Stomach smooth muscle (tissue), 2 donors: Measurements from ENCODE around the gene C6orf118.

Experiments
- H3K27ac ChIP-seq: one replicate; pipeline ENCODE4 v1.7.0; 2013; ENCODE audit warnings: mild to moderate bottlenecking, low read length, inconsistent platforms
- H3K27me3 ChIP-seq, 2 donors: one replicate each; pipeline ENCODE4 v1.7.0; 2013; ENCODE audit warnings: low read length in 2 of 2; ENCODE audit not compliant: insufficient read depth in 2 of 2, control insufficient read depth in 1 of 2
- H3K36me3 ChIP-seq, 2 donors: one replicate each; pipeline ENCODE4 v1.7.0; 2013; ENCODE audit warnings: low read length in 2 of 2; ENCODE audit not compliant: control insufficient read depth in 2 of 2, insufficient read depth in 2 of 2
- H3K4me1 ChIP-seq: one replicate; pipeline ENCODE4 v1.7.0; 2013; ENCODE audit warnings: low read length; ENCODE audit not compliant: control insufficient read depth, insufficient read depth
- H3K4me3 ChIP-seq, 2 donors: one replicate each; pipeline ENCODE4 v1.7.0; 2013; ENCODE audit warnings: low read length in 2 of 2
- H3K9ac ChIP-seq, 2 donors: one replicate each; pipeline ENCODE4 v1.7.0; 2013; ENCODE audit warnings: low read length in 2 of 2, mild to moderate bottlenecking in 1 of 2
- H3K9me3 ChIP-seq, 2 donors: one replicate each; pipeline ENCODE4 v1.7.0; 2013; ENCODE audit warnings: low read length in 2 of 2; ENCODE audit not compliant: control insufficient read depth in 2 of 2
- donor health status: healthy.
- donor health status: Pancreatic carcinoma.

Gene C6orf118

DNA sequence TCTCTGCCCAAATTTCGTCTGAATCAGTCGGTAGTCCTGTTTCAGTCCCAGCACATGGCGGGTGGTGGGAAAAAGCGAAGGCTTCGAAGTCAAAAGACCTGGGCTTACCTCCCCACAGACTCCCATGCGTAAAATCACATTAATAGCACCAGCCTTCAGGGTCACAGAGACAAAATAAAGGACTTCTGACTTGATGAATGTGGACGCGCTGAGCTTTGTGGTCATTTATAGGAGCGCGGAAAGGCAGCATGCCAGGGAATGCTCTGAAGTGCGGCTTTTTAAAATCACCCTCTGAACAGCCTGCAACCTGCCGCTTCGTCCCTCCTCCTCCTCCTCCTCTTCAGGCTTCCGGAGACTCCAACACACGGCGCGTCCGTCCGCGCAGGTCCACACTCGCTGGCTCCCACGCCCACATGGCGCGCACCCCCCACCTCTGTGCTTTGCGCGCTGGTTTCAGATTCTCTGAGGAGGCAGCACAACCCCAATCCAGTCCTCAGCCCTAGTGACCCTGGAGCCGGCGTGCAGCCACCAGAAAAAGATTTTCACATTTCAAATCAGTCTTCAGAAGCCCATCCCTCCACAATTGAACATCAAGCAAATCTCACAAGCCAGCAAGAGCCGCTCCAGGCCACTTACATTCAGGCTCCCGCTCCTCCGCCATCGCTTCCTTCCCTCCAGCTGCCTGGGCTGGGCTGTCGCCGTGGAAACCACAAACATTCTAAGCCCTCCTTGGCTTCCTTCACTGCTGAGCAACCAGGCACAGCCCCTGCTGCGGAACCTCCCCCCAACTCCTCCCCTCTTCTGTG lies at the start of gene C6orf118:
TSS of gene C6orf118 (minus strand) at position 680 of the 806 bp plus-strand sequence. CDS start at position 661, 19 bp downstream.
- Histone ChIP-seq H3K9me3 (peaks cover 0 to 2% of the 10 kb centered on the region in 2 donors), H3K27me3 (no peaks in the 10 kb centered on the region), H3K27ac (no peak within 1 kb of the TSS), H3K4me1 (peaks cover 8% of the 10 kb centered on the region), H3K36me3 (no peaks in the 10 kb centered on the region), H3K4me3 (peak within 1 kb of the TSS; percentile 68 to 74), H3K9ac (peak within 1 kb of the TSS in 1 of 2 donors; percentile 5)

GRCh38 chr6:165345700-165346099 lies 36.3 kb upstream of the C6orf118 start:
- no peak overlapping the region for H3K27ac ChIP-seq
- H3K4me1 ChIP-seq: no peaks in the 10 kb centered on the region
- H3K9ac ChIP-seq: no peak overlapping the region
- no peaks in the 10 kb centered on the region for H3K27me3 ChIP-seq
- no peak overlapping the region for H3K4me3 ChIP-seq
- H3K36me3 ChIP-seq: no peaks in the 10 kb centered on the region
- no peaks in the 10 kb centered on the region for H3K9me3 ChIP-seq

GRCh38 chr6:165340532-165340931 lies 31.1 kb upstream of the C6orf118 start:
- Histone ChIP-seq H3K9me3 (no peaks in the 10 kb centered on the region), H3K27ac (no peak overlapping the region), H3K4me1 (no peaks in the 10 kb centered on the region), H3K27me3 (no peaks in the 10 kb centered on the region), H3K36me3 (no peaks in the 10 kb centered on the region), H3K9ac (no peak overlapping the region), H3K4me3 (no peak overlapping the region)

GRCh38 chr6:165325609-165326008 lies 16.2 kb upstream of the C6orf118 start:
- H3K27me3 ChIP-seq: no peaks in the 10 kb centered on the region
- H3K4me3 ChIP-seq: no peak overlapping the region
- H3K9me3 ChIP-seq: peaks cover 8 to 10% of the 10 kb centered on the region in 2 donors
- H3K9ac ChIP-seq: no peak overlapping the region
- no peaks in the 10 kb centered on the region for H3K4me1 ChIP-seq
- no peaks in the 10 kb centered on the region for H3K36me3 ChIP-seq
- no peak overlapping the region for H3K27ac ChIP-seq

DNA sequence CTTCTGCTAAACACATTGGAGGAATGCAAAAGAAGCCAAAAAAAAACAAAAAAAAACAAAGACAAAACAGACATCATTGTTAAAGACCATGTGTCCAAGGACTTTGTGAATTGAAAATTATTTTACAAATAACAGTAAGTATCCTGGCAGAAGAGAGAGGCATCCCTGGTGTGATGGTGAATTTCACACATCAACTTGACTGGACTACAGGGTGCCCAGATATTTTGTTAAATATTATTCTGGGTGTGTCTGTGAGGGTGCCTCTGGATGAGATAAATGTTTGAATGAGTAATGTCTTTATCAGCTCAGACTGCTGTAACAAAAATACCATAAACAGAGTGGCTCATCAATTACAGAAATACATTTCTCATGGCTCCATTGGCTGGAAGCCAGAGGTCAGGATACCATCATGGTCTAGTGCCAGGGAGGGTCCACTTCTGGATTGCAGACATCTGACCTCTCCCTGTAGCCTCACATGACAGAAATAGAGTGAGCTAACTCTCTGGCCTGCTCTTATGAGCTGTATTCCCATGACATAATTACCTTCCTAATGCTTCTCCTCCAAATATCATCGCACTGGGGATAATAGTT lies 12.2 kb upstream of the C6orf118 start:
- no peaks in the 10 kb centered on the region for H3K4me1 ChIP-seq
- peaks cover 8 to 12% of the 10 kb centered on the region in 2 donors for H3K9me3 ChIP-seq
- H3K27ac ChIP-seq: no peak overlapping the region
- no peak overlapping the region for H3K9ac ChIP-seq
- no peaks in the 10 kb centered on the region for H3K36me3 ChIP-seq
- no peak overlapping the region for H3K4me3 ChIP-seq
- no peaks in the 10 kb centered on the region for H3K27me3 ChIP-seq

DNA sequence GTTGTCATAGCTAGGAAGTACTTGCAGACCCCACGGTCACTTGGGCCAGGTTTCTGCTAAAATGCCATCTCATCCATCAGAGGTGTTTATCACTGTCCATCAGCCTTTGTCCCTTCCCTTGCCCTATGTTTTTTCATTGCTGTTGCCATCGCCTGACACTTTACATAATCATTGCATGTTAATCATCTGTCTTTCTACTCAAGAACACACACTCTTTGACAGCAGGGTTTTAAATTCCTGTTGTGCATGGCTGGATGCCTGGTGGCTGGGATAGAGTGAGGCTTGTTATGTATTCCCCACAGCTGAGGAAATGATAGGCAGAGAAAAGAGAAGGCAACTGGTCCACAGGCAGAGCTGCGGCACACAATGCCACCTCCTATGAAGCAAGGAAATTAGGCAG lies 11.7 kb upstream of the C6orf118 start:
- Histone ChIP-seq H3K27me3 (no peaks in the 10 kb centered on the region), H3K4me1 (no peaks in the 10 kb centered on the region), H3K4me3 (no peak overlapping the region), H3K9ac (no peak overlapping the region), H3K36me3 (no peaks in the 10 kb centered on the region), H3K9me3 (peaks cover 8 to 12% of the 10 kb centered on the region in 2 donors), H3K27ac (no peak overlapping the region)

DNA sequence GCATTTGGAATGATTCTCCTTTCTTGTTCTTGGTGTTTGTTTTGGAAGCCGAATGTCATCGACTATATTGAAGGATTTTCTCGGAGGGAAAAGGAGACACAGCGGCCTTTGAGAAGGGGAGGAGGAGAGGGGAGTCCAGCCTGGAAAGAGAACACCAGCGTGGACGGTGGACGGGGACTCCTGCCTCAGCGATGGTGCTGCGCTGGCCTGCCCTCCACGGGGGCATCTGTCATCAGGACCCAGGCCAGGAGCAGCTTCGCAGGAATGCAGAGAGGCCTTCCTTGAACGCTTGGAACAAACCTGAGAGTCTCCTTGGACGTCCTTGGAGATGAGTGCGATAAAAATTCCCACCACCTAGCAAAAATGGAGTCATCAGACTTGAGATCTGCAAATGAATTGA lies 8.3 kb upstream of the C6orf118 start:
- Histone ChIP-seq H3K27ac (no peak overlapping the region), H3K9ac (no peak overlapping the region), H3K4me3 (no peak overlapping the region), H3K36me3 (no peaks in the 10 kb centered on the region), H3K27me3 (no peaks in the 10 kb centered on the region), H3K4me1 (no peaks in the 10 kb centered on the region), H3K9me3 (peaks cover 8 to 12% of the 10 kb centered on the region in 2 donors)

DNA sequence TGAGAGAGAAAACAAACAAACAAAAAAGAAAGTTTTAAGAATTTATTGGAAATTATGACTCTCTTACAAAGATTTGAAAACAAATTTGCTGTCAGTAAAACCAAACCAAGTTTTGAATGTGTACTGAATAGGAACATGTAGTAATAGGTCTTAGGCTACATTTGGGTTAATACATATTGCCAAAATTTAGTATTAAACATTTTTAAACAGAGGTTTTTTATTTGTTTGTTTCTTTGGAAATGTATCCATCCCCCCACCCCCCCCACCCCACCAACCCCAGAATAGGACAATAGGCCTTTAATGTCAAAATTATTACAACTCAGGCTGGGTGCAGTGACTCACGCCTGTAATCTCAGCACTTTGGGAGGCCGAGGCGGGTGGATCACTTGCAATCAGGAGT lies 2.5 kb downstream of the C6orf118 start:
- no peak overlapping the region for H3K4me3 ChIP-seq
- H3K27ac ChIP-seq: no peak overlapping the region
- H3K36me3 ChIP-seq: no peaks in the 10 kb centered on the region

DNA sequence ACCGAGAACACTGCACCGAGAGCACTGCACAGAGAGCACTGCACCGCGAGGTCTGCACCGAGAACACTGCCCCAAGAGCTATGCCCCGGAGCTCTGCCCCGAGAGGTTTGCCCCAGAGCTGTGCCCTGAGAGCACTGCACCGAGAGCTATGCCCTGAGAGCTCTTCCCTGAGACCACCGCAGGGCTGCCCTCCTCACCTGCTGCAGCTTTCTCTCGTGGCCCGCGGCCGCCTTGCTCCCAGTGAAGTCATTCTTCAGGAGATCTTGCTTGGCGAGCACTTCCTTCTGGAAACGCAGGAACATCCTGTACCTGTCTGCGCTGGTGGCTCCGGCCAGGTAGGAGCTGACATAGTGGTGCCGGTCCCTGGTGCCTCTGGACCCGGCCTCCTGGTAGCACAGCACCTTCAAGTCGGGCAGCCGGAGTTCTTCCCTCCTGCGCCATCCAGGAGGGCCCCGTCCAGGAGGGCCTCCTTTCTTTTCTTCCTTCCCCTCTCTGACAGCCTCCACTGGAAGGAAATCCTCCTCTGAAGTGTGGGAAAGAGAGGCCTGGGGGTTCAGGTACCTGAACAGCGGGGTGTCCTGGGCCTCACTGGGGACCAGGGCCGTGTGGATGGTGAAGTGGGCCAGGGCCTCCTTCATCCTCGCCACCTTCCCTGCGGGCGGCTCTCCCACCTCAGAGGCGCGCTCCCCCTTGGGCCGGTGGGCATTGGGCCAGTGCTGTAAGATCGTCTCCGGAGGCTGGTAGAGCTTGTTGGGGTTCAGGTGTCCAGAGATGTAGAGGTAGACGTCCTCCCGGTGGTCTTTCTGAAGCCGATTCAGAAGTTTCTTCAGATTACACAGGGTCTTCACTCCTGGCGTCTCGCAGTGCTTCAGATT lies 7.8 kb downstream of the C6orf118 start:
- Histone ChIP-seq H3K27ac (no peak overlapping the region), H3K27me3 (no peaks in the 10 kb centered on the region), H3K4me1 (no peaks in the 10 kb centered on the region), H3K9ac (no peak overlapping the region), H3K4me3 (no peak overlapping the region), H3K36me3 (no peaks in the 10 kb centered on the region), H3K9me3 (peaks cover 0 to 2% of the 10 kb centered on the region in 2 donors)

More for the DNA sequence above, 2.5 kb downstream of the C6orf118 start:
- Histone ChIP-seq H3K4me1 (peaks cover 8% of the 10 kb centered on the region), H3K9me3 (peaks cover 0 to 2% of the 10 kb centered on the region in 2 donors), H3K9ac (no peak overlapping the region), H3K27me3 (no peaks in the 10 kb centered on the region)

DNA sequence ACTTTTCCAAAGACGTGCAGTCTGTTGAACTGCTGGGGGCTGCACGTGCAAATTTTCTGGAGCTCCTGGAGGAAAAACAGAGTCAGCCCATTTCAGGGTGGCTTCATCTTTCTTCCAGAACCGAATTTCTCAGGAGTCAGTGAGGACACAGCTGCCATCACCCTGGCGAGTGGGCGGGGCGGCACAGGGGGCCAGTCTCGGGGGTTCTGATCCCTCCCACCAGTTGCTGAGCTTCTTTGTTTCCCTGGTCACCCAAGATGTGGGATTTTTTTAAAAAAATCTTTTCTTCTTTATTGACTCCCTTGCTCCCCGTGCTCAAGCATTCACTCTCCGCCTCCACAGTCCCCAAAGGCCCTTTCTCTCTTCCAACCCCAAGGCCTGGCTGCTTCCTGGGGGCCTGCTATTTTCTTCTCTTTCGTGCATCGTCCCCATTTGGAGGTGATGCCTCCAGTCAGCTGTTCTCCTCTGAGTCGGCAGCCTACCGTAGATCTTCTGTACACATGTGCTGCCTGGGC lies 8.9 kb downstream of the C6orf118 start:
- Histone ChIP-seq H3K36me3 (no peaks in the 10 kb centered on the region), H3K4me1 (no peaks in the 10 kb centered on the region), H3K27ac (no peak overlapping the region), H3K9ac (no peak overlapping the region), H3K9me3 (no peaks in the 10 kb centered on the region), H3K27me3 (no peaks in the 10 kb centered on the region), H3K4me3 (no peak overlapping the region)
